ENCODE measurements around the gene UGDH.
"Not testable (repeated sequence)": the region's sequence is repeated elsewhere in the genome, so short reads cannot be mapped to it uniquely, and the experiment has no call there.

The UGDH gene

GRCh38 chr4:39522068-39522467, 5.2 kb downstream of the UGDH start:
- H3K4me3 ChIP-seq (replicated peaks; ENCODE audit: low read depth, low read length): no peak overlapping the region
- no peak for DNase-seq (ENCODE audit: extremely low read depth, low read depth)
- no peak for TF ChIP-seq CTCF (IDR thresholded peaks at IDR 0.05; ENCODE audit: low read depth, low read length, missing control alignments)

- H3K4me3 ChIP-seq (replicated peaks; ENCODE audit: low read depth, low read length): no peak overlapping the region
- TF ChIP-seq CTCF (IDR thresholded peaks at IDR 0.05; ENCODE audit: low read depth, low read length, missing control alignments): no peak
- DNase-seq (ENCODE audit: extremely low read depth, low read depth): peak; percentile 35
These were observed 5.9 kb downstream of the UGDH start for GRCh38 chr4:39521253-39521919.

- no peak for TF ChIP-seq CTCF (IDR thresholded peaks at IDR 0.05; ENCODE audit: low read depth, low read length, missing control alignments)
- H3K4me3 ChIP-seq (replicated peaks; ENCODE audit: low read depth, low read length): no peak overlapping the region
- no peak for DNase-seq (ENCODE audit: extremely low read depth, low read depth)
These were observed 8.8 kb downstream of the UGDH start for GRCh38 chr4:39518484-39518883.

GRCh38 chr4:39516407-39516966, 10.8 kb downstream of the UGDH start:
- TF ChIP-seq CTCF (IDR thresholded peaks at IDR 0.05; ENCODE audit: low read depth, low read length, missing control alignments): no peak
- no peak overlapping the region for H3K4me3 ChIP-seq (replicated peaks; ENCODE audit: low read depth, low read length)
- DNase-seq (ENCODE audit: extremely low read depth, low read depth): no peak

- DNase-seq (ENCODE audit: extremely low read depth, low read depth); H3K4me3 ChIP-seq (replicated peaks; ENCODE audit: low read depth, low read length): not testable (repeated sequence)
These were observed 11.4 kb downstream of the UGDH start for GRCh38 chr4:39515669-39516401.

GRCh38 chr4:39514888-39515401, 12.3 kb downstream of the UGDH start:
- no peak overlapping the region for H3K4me3 ChIP-seq (replicated peaks; ENCODE audit: low read depth, low read length)
- DNase-seq (ENCODE audit: extremely low read depth, low read depth): no peak
- TF ChIP-seq CTCF (IDR thresholded peaks at IDR 0.05; ENCODE audit: low read depth, low read length, missing control alignments): no peak

GRCh38 chr4:39514266-39514665, 13.0 kb downstream of the UGDH start:
- DNase-seq (ENCODE audit: extremely low read depth, low read depth); H3K4me3 ChIP-seq (replicated peaks; ENCODE audit: low read depth, low read length): not testable (repeated sequence)
